ENCODE results near the gene ADH5.
"Not testable (repeated sequence)": the region's sequence is repeated elsewhere in the genome, so short reads cannot be mapped to it uniquely, and the experiment has no call there.

The ADH5 gene

GRCh38 chr4:99088481-99089365, at the start of gene ADH5:
Gene ADH5, minus strand, starts transcription at chr4:99088788. Its CDS starts 88 bp downstream, at chr4:99088700.
- Histone ChIP-seq H3K27me3 (no peaks in the 10 kb centered on the region), H3K9ac (peak within 1 kb of the TSS; percentile 80 to 93 (median 88)), H4K20me1 (peaks cover 0 to 19% (median 7%) of the 10 kb centered on the region in 11 experiments; a peak in 11 of 22 replicates), H3K27ac (peak within 1 kb of the TSS; percentile 72 to 93 (median 86)), H3K4me3 (peak within 1 kb of the TSS; percentile 71 to 88 (median 78)), H3K4me1 (peaks cover 30 to 45% (median 35%) of the 10 kb centered on the region in 10 experiments), H3K9me3 (replicated peaks in 1 of 11) (no peaks in the 10 kb centered on the region), H3K4me2 (peak within 1 kb of the TSS; percentile 81 to 96 (median 89)), H3K36me3 (peaks cover 19 to 23% (median 21%) of the 10 kb centered on the region in 11 experiments)
- TF ChIP-seq Cebpa-rat (IDR thresholded peaks at IDR 0.05) = no peak

GRCh38 chr4:99136329-99136728, 47.7 kb upstream of the ADH5 start:
- TF ChIP-seq Cebpa-rat (IDR thresholded peaks at IDR 0.05) = no peak
- Histone ChIP-seq H3K36me3 (no peaks in the 10 kb centered on the region), H3K27me3 (no peaks in the 10 kb centered on the region)

GRCh38 chr4:99135541-99136162, 47.1 kb upstream of the ADH5 start:
- Histone ChIP-seq H3K9ac (no peak overlapping the region), H3K9me3 (replicated peaks in 1 of 11) (no peaks in the 10 kb centered on the region), H4K20me1 (no peaks in the 10 kb centered on the region), H3K27ac (no peak overlapping the region), H3K4me3 (no peak overlapping the region), H3K4me1 (no peaks in the 10 kb centered on the region), H3K36me3 (no peaks in the 10 kb centered on the region), H3K27me3 (no peaks in the 10 kb centered on the region), H3K4me2 (no peak overlapping the region)
- TF ChIP-seq Cebpa-rat (IDR thresholded peaks at IDR 0.05) = no peak

More at GRCh38 chr4:99136329-99136728, 47.7 kb upstream of the ADH5 start:
- Histone ChIP-seq H3K4me1 (no peaks in the 10 kb centered on the region), H3K4me2 (no peak overlapping the region), H3K4me3 (no peak overlapping the region), H3K9ac (no peak overlapping the region), H3K27ac (no peak overlapping the region), H4K20me1 (no peaks in the 10 kb centered on the region), H3K9me3 (replicated peaks in 1 of 11) (no peaks in the 10 kb centered on the region)

GRCh38 chr4:99134586-99134985, 46.0 kb upstream of the ADH5 start:
- Histone ChIP-seq H3K4me1 (no peaks in the 10 kb centered on the region), H3K27ac (no peak overlapping the region), H3K27me3 (no peaks in the 10 kb centered on the region), H3K9me3 (replicated peaks in 1 of 11) (peaks cover 0 to 6% (median 2%) of the 10 kb centered on the region in 11 experiments; a peak in 6 of 22 replicates), H4K20me1 (no peaks in the 10 kb centered on the region), H3K36me3 (no peaks in the 10 kb centered on the region), H3K4me3 (no peak overlapping the region), H3K9ac (no peak overlapping the region), H3K4me2 (no peak overlapping the region)
- no peak for TF ChIP-seq Cebpa-rat (IDR thresholded peaks at IDR 0.05)

GRCh38 chr4:99131378-99131777, 42.8 kb upstream of the ADH5 start:
- H3K4me2 ChIP-seq = no peak overlapping the region
- no peak overlapping the region for H3K4me3 ChIP-seq
- no peak overlapping the region for H3K27ac ChIP-seq
- H4K20me1 ChIP-seq = no peaks in the 10 kb centered on the region
- H3K9me3 ChIP-seq (replicated peaks in 1 of 11) = peaks cover 0 to 15% (median 10%) of the 10 kb centered on the region in 11 experiments; a peak in 12 of 22 replicates
- H3K4me1 ChIP-seq = no peaks in the 10 kb centered on the region
- no peaks in the 10 kb centered on the region for H3K36me3 ChIP-seq
- H3K27me3 ChIP-seq = no peaks in the 10 kb centered on the region
- TF ChIP-seq Cebpa-rat (IDR thresholded peaks at IDR 0.05) = no peak
- no peak overlapping the region for H3K9ac ChIP-seq

- Histone ChIP-seq H3K4me3 (no peak overlapping the region), H4K20me1 (no peaks in the 10 kb centered on the region), H3K4me2 (no peak overlapping the region), H3K36me3 (no peaks in the 10 kb centered on the region), H3K27me3 (no peaks in the 10 kb centered on the region), H3K27ac (no peak overlapping the region), H3K4me1 (no peaks in the 10 kb centered on the region), H3K9ac (no peak overlapping the region), H3K9me3 (replicated peaks in 1 of 11) (peaks cover 0 to 15% (median 10%) of the 10 kb centered on the region in 11 experiments; a peak in 13 of 22 replicates)
- TF ChIP-seq Cebpa-rat (IDR thresholded peaks at IDR 0.05) = no peak
Measured at GRCh38 chr4:99126376-99126775, 37.8 kb upstream of the ADH5 start.

- Histone ChIP-seq H3K27ac (no peak overlapping the region), H3K4me3 (no peak overlapping the region), H4K20me1 (no peaks in the 10 kb centered on the region), H3K9ac (no peak overlapping the region), H3K27me3 (no peaks in the 10 kb centered on the region), H3K4me2 (no peak overlapping the region), H3K4me1 (no peaks in the 10 kb centered on the region), H3K9me3 (replicated peaks in 1 of 11) (no peaks in the 10 kb centered on the region; a peak in 1 of 22 replicates), H3K36me3 (no peaks in the 10 kb centered on the region)
- TF ChIP-seq Cebpa-rat (IDR thresholded peaks at IDR 0.05) = no peak
Measured at GRCh38 chr4:99121008-99121407, 32.4 kb upstream of the ADH5 start.

GRCh38 chr4:99120501-99120900, 31.9 kb upstream of the ADH5 start:
- no peaks in the 10 kb centered on the region for H3K36me3 ChIP-seq
- no peaks in the 10 kb centered on the region for H3K27me3 ChIP-seq
- no peak overlapping the region for H3K4me3 ChIP-seq
- no peaks in the 10 kb centered on the region for H3K4me1 ChIP-seq
- no peak overlapping the region for H3K27ac ChIP-seq
- no peaks in the 10 kb centered on the region; a peak in 1 of 22 replicates for H3K9me3 ChIP-seq (replicated peaks in 1 of 11)
- no peak for TF ChIP-seq Cebpa-rat (IDR thresholded peaks at IDR 0.05)
- H3K9ac ChIP-seq = no peak overlapping the region
- H3K4me2 ChIP-seq = no peak overlapping the region
- no peaks in the 10 kb centered on the region for H4K20me1 ChIP-seq

- TF ChIP-seq Cebpa-rat (IDR thresholded peaks at IDR 0.05) = no peak
- Histone ChIP-seq H3K4me1 (no peaks in the 10 kb centered on the region), H3K36me3 (no peaks in the 10 kb centered on the region), H3K4me3 (no peak overlapping the region), H3K27me3 (no peaks in the 10 kb centered on the region), H3K27ac (no peak overlapping the region), H3K9me3 (replicated peaks in 1 of 11) (no peaks in the 10 kb centered on the region; a peak in 1 of 22 replicates), H4K20me1 (no peaks in the 10 kb centered on the region), H3K9ac (no peak overlapping the region), H3K4me2 (no peak overlapping the region)
Measured at GRCh38 chr4:99117876-99118693, 29.5 kb upstream of the ADH5 start.

- not testable (repeated sequence) for H3K4me1 ChIP-seq; H3K9me3 ChIP-seq (replicated peaks in 1 of 11); H3K4me3 ChIP-seq; H3K4me2 ChIP-seq; H3K27ac ChIP-seq; H4K20me1 ChIP-seq; H3K9ac ChIP-seq; H3K36me3 ChIP-seq; H3K27me3 ChIP-seq
Measured at GRCh38 chr4:99117122-99117841, 28.7 kb upstream of the ADH5 start.

GRCh38 chr4:99109286-99109685, 20.7 kb upstream of the ADH5 start:
- H3K9me3 ChIP-seq (replicated peaks in 1 of 11); H3K27ac ChIP-seq; H3K27me3 ChIP-seq; H4K20me1 ChIP-seq; H3K9ac ChIP-seq; H3K36me3 ChIP-seq; H3K4me3 ChIP-seq: not testable (repeated sequence)
- Histone ChIP-seq H3K4me2 (peak overlapping the region in 2 of 11 experiments; percentile 29 to 48; a peak in 2 of 22 replicates), H3K4me1 (peaks cover 0 to 12% (median 0%) of the 10 kb centered on the region in 10 experiments; a peak in 3 of 20 replicates)
